GM13977 (cell line): ENCODE results near the gene PCBP3.

Experiments used
- DNase-seq: peaks from one replicate; pipeline ENCODE4 v3.0.0; 2012; ENCODE audit warnings: low spot score
- CTCF ChIP-seq: IDR thresholded peaks from 2 replicates; pipeline ENCODE4 v1.5.1; 2012; ENCODE audit warnings: mild to moderate bottlenecking, control low read depth; ENCODE audit not compliant: insufficient read depth; ENCODE audit errors: extremely low read depth, missing control alignments
- in situ Hi-C: fragments of 300-500 bp; cut with MboI; formaldehyde crosslinking; loops from one replicate; pipeline ENCODE4 v1.12.0; 2022; ENCODE audit warnings: low sequenced_read_pairs, low pct_unique_long_range_greater_than_20kb, mixed read lengths, inconsistent platforms; ENCODE audit not compliant: unreplicated experiment

The PCBP3 gene

GRCh38 chr21:45965084-45965809 is 321.7 kb downstream of the PCBP3 start:
- no peak for TF ChIP-seq CTCF
- in situ Hi-C loops: no loop called here

GRCh38 chr21:45966791-45967394 is 323.4 kb downstream of the PCBP3 start:
- DNase-seq: no peak
- in situ Hi-C loops: no loop called here
- TF ChIP-seq CTCF: no peak

More at GRCh38 chr21:45965084-45965809, 321.7 kb downstream of the PCBP3 start:
- DNase-seq: no peak

- DNase-seq: no peak
- in situ Hi-C loops: no loop called here
- TF ChIP-seq CTCF: no peak
Observed at GRCh38 chr21:45969921-45970673, 326.6 kb downstream of the PCBP3 start.

- DNase-seq: peak; percentile 75
- in situ Hi-C loops: no loop called here
- peak; percentile 88 for TF ChIP-seq CTCF
Observed at GRCh38 chr21:45970674-45971615, 327.4 kb downstream of the PCBP3 start.

- DNase-seq: peak; percentile 31
- TF ChIP-seq CTCF: no peak
- in situ Hi-C loops: no loop called here
Observed at GRCh38 chr21:45971616-45972352, 328.3 kb downstream of the PCBP3 start.
